Activated CD8-positive, alpha-beta memory T cell treated with anti-CD3 and anti-CD28 coated beads, Interleukin-2, amount 50 U/mL, for 1 hour (primary cell): Measurements from ENCODE around the gene POLR2A.
"Not testable (repeated sequence)": the region's sequence is repeated elsewhere in the genome, so short reads cannot be mapped to it uniquely, and the experiment has no call there.

Experiments
- DNase-seq: peaks from one replicate; pipeline ENCODE4 v3.0.0-alpha.2; 2020; ENCODE audit errors: extremely low read depth

POLR2A gene

DNA sequence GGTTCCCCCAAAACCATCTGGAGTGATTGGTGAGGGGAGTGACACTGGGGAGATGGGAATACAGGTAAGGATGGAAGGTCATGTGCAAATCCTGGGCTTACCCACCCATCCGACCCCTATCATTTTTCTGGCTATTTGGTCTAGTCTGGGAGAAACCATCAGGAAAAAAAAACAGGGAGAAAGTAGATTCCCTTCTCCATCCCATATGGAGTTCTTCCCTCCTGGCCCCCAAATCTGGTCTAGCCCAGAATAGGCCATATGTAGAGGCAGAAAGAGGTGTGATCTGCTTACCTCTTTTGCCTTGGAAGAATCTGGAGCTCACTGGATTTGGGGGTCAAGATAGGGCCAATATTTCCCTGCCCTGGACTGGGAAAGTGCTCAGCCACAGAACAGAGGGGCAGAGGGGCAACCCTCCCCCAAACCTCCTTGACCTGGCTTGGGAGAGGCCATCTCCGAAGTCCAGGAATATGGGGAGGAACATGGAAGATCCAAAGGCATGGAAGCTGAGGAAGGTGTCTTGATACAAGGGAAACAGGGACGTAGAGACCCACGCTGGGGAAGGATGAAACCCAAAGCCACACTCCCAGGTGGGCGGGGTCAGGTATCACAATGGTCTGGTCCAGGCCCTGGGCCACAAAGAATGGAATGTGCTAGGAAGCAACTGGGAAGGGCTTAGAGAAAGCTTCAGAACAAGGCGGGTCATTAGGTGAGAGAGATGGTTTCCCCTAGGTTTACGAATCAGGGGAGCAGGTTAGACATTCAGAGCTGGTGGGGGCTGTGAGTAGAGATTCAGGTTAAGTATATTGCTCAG, 23.1 kb upstream of the POLR2A start:
- DNase-seq, result no peak

DNA sequence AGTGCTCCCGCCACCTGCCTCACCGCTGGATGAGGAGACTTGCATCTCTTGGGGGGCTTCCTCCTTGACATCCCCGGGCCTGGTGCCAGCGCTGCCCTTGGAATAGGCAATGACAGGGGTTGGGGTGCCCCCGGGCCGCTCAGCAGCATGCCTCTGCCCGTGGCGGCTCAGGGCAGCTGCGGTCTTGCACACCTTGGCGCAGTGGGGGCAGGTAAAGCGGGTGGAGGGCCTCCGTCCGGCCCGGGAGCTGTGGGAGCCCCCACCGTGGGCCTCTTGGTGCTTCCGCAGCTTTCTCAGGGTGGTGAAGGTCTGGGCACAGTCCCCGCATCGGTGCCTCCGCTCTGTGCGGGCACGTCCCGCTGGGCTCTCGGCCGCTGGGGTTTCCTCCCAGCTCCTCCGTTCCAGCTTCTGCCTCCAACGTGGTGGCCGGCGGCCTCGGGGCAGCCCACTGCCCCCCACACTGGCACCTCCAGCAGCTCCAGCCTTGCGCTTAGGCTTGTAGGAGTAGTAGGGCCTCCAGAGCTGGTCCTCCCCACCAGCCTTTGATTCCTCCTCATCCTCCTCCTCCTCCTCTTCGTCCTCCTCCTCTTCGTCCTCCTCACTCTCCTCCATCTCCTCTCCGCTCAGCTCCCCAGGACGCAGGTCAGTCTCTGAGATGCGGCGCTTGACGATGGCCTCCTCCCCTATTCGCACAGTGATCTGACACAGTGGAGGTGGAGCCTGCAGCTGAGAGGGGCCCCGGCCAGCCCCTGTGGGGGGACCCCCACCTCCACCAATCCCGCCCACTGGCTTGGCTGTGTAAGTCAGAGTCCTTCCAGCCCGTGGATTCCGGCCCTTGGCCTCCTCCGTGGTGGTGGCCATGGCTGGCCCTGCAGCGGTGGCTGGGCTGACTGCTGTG, 21.4 kb upstream of the POLR2A start:
- no peak for DNase-seq

DNA sequence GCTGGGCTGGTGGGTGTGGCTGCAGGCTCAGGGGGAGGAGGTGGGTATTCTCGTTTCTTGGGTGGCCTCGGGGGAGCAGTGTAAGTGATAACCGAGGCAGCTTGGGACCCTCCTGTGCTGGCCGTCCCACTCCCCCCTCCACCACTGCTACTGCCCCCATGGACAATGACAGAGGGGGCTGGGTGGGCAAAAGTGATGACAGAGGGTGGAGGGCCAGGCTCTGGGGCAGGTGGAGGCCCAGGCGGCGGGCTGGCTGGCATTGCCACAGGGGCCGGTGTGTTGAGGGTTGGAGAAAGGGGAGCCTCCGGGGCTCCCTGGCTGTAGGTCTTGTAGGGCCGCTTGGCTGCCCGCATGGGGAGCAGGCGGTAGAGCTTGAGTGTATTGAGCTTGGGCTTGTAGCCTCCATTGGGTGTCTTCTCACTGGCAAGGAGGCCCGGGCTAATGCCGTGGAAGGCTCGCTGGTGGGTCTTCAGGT, 20.8 kb upstream of the POLR2A start:
- no peak for DNase-seq

DNA sequence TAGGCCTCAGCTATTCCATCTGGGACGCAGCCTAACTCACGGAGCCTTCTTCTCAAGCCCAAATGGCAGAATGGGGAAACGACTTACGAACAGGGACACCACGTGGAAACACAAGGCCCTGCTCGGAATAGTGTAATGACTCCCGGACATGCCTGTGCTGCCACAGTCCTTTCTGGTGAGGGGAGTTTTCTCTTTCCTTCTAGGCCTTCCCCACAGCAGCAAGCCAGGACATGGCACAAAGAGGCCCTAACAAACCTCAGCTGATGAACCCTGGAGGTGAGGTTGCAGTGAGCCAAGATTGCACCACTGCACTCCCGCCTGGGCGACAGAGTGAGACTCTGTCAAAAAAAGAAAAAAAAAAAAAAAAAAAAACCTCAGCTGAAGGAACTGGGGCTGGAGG, 20.1 kb upstream of the POLR2A start:
- DNase-seq, result no peak

DNA sequence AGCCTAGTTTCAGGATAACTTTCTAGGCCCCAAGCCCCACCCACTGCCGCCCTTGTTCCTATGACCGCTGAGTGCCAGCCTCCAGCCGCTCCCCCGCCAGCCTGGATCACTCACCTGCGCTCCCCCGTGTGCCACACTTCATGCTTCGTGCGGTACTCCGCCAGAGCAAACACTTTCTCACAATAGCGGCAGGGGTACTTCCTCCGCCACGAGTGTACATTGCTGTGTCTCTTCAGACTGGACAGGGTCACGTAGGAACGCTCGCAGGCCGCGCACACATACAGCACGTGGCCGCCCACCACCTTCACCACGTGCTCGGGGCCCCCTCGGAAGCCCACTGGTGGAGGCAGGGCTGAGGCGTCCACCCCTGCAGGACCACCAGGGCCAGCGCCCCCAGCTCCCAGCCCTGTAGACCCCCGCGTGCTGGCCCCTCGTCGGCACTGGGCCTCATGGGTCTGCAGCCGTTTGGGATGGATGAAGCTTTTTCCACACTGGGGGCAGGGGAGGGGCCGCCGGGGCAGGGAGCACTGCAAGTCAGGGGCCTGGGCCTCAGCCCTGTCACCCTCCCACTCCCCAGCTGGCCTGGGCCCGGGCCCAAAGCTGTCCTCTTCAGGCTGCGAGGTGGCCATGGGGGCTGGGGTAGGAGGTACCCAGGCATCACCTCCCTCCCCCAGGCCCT, 18.4 kb upstream of the POLR2A start:
- DNase-seq, result no peak

DNA sequence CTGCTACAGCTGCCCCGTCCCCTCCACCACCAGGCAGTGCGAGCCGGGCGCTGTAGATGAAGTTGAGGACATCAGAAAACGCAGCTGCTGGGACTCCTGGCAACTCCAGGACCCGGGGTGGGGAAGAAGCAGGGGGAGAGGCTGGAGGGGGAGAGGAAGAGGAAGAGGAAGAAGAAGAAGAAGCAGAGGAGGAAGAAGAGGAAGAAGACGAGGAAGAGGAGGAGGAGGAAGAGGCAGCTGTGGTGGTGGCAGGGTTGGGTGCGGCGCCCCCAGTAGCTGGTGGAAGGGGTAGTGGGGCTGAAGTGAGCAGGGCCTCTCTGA, 17.9 kb upstream of the POLR2A start:
- no peak for DNase-seq

DNA sequence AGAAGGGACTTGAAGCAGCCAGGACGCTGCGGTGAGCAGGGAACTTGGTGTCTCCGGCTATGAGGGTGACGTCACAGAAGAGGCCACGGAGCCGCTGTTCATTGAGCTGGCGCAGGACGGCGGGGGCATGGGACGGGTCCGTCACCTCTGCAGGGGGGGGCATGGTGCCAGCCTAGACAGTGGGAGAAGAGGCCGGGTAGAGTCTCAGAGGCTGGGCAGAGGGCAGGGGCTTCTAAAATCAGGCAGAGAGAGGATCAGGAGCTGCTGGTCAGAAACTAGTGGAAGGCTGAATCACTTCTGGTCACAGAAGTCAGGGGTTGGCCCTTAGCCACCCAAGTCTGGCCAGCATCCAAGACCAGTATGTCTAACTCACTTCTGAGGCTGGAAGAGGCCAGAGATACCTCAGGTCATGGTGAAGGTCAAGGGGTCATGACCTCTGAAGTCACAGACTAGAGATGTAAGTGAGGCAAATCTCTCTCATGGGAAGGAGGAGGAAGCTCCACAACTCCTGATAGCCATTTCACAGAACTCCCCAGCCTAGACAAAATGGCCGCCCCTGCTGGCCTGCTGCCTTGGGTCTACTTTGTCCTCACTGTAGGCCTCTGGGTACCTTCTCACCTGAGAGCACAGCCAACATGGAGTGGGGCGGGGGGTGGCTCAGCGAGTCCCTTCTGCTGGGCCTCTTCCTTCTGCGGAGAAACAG, 17.4 kb upstream of the POLR2A start:
- DNase-seq, result no peak

DNA sequence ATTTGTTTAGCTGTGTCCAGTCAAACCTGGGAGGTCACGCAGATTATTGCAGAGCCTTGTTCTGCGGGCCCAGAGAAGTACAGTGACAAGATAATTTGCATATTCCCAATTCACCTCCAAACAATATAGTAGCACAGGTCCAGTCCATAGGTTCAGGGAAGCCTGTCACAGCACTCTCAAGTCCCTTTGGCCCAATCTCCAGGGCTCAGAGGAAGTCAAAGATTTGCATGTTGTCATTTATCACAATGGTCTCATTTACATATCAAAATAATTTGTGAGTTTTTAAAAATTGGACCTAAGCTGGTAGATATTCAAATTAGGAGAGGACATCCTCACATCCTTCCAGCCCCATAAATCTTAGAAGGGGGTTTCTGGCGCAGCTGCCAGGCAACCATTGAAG, 16.7 kb upstream of the POLR2A start:
- DNase-seq, result no peak

DNA sequence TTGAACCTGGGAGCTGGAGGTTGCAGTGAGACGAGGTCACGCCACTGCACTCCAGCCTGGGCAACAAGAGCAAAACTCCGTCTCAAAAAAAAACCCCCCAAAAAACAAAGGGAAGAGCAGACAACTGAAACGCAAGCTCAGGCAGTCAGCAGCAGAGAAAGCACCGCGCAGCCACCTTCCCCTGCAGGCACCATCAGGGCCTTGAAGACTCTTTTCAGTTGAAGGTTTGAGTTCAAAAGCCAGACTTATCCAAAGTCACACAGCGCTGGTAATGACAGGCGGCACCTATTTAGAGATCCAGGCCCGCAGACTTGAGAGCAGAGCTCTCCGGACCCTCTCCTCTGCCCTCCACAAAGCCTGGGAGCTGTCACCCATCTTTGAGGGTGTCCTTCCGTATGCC, 15.9 kb upstream of the POLR2A start:
- DNase-seq, result no peak

DNA sequence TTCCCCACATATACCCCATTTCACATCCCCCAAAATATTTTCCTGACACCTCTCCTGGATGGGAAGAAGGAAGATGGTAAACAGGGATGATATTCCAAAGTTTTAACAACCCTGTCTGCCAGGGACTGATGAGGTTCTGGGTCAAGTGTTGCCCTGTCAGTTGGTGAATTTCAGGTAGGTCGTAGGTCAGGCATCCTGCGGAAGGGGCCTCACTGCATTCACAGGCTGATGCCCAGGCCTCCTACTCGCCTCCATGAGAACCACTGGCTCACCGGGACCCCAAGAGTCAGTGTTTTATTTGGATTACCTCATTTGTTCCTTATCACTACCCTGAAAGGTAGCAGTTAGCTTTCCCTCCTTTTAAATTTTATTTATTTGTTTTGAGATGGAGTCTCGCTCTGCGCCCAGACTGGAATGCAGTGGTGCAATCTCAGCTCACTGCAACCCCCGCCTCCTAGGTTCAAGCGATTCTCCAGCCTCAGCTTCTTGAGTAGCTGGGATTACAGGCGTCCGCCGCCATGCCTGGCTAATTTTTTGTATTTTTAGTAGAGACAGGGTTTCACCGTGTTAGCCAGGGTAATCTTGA, 15.3 kb upstream of the POLR2A start:
- no peak for DNase-seq

DNA sequence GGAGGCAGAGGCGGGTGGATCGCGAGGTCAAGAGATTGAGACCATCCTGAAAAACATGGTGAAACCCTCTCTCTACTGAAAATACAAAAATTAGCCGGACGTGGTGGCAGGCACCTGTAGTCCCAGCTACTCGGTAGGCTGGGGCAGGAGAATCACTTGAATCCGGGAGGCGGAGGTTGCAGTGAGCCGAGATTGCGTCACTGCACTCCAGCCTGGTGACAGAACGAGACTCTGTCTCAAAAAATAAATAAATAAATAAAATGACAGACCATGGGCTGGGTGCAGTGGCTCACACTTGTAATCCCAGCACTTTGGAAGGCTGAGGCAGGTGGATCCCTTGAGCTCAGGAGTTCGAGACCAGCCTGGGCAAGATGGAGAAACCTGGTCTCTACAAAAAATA, 14.3 kb upstream of the POLR2A start:
- DNase-seq, result not testable (repeated sequence)

DNA sequence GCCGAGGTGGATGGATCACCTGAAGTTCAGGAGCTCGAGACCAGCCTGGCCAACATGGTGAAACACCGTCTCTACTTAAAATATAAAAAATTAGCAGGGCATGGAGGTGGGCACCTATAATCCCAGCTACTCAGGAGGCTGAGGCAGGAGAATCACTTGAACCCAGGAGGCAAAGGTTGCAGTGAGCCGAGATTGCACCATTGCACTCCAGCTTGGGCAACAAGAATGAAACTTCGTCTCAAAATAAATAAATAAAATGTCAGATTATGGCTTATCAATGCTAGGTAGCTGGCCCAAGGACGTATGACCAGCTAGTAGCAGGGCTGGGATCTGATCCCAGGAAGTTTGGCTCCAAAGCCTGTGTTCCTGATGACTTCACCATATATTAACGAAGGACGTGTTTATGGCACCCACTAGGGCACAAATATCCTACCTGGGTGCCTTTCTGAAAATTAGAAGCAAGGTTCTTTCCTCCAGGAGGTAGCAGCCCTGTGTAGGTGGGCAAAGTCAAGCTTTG, 13.7 kb upstream of the POLR2A start:
- not testable (repeated sequence) for DNase-seq

DNA sequence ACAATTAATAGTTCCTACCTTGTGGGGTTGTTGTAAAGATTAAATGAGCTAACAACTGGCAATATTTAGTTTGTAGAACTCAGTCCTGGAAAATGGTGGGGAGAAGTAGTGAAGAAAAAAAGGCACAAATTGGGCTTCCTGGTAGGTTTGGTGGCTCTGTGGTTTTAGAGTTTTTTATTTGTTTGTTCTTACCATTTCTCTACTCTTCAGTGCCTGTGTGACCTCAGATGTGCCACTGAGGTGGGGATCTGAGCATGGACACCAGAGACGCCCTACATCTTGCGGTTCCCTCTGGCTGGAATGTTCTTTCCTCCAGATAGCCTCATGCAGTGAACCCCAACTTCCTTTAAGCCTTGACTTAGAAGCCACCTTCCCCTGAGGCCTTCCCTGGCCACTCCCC, 12.4 kb upstream of the POLR2A start:
- DNase-seq, result no peak

DNA sequence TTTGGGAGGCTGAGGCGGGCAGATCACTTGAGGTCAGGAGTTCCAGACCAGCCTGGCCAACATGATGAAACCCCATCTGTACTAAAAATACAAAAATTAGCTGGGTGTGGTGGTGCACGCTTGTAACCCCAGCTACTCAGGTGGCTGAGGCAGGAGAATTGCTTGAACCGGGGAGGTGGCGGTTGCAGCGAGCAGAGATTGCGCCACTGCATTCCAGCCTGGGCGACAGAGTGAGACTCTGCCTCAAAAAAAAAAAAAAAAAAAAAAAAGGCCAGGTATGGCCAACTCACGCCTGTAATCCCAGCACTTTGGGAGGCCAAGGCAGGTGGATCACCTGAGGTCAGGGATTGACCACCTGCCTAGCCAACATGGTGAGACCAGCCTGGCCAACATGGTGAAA, 9.4 kb upstream of the POLR2A start:
- not testable (repeated sequence) for DNase-seq

DNA sequence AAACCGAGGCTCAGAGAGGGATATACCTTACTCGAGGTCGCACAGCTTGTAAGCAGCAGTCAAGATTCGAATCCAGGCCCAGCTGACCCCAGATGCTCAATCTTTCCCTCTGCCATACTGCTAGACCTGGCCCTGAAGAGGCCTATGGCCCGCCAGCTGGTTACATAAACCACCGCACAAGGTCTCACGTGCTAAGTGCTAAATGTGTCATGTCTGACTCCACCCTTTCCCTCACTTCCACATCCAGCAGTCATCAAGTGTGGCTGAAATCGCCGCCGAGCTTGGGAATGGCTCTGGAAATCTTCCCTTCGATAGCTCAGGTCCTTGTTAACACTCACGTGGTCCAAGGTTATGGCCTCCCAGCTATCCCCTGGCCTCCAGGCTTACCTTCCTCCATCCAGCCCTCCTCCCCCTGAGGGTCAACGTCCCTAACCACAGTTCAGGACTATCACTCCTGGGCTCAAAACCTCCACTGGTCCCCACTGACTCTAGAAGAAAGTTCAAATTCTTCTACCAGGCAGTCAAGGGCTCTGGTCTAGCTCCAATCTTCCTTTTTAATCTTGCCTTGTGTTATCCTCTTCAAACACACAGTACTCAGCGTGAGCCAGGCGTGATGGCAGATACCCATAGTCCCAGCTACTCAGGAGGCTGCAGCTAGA, 8.3 kb upstream of the POLR2A start:
- no peak for DNase-seq

DNA sequence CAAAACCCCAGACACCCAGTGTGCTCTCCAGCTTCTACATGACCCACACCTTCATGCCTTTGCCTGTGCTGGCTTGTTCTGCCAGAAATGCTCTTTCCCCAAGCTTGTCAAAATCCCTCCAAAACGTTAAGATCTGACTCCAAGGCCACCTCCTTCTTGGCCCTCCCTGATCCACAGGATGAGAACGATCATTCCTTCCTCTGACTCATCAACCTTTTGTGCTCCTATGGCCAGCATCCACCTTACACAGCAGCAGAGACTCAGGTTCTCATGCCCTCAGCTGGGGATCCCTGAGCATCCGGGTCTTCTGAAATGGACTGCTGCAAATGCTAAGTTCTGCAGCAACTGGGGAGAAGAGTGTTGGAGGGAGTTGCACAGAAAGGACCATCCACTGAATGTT, 7.7 kb upstream of the POLR2A start:
- DNase-seq, result no peak

DNA sequence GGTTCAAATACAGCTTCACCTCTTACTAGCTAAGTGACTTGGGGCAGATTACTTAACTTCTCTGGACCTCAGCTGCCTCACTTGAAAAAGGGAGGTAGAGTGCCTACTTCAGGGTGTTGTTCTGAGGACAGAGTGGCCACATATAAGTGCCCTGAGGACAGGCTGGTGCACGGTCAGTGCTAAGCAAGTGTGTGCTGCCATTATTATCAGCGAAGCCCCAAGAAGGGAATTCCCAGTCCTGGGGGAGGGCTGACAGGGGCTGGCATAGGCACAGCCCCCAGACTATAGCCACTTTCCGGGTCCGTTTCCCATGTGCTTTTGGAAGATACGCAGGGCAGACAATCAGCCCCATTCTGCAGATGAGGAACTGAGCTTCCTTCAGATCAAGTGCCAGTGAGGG, 7.2 kb upstream of the POLR2A start:
- no peak for DNase-seq

DNA sequence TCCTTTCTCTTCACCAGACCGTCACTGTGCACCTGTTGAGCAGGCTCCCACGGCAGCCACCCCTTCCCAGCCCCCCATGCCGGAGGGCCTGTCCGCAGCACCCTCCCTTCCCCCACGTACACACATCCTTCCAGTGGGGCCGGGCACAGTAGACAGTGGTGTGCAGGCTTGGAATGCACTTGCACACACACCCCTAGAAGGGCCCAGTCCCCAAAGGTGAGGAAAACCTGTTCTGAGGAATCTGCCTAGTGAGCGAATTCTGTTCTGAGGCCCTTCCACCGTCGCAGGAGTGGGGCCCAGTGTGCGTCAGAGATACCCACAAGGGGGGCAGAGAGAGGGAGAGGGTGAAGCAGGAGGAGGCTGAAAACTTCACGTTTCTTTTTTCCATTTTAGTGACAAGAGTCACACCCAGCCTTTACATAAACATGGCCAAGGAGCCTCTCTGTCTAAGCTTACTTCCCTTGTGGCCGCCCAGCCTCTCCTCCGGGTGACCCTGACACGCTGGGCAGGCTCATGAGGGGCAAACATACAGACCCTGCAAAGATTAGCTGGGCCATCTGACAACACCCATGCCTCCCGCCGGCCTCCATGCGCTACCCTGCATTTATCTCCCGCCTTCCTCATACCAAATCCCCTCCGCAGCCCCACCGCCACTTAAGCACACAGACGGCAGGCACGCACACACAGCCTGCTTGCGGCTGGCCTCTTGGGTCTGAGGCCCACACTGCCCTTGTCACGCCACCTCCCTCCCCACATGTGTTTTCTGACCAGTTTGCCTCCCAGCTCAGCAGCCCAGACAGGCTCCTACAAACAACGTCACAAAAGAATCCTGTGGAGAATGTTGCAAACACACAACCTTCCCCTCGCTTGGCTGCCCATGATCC, 6.5 kb upstream of the POLR2A start:
- DNase-seq, result peak; percentile 41
